DND-41 (cell line): ENCODE results near the gene STK32B.

Experiments
- CTCF ChIP-seq: IDR thresholded peaks from 2 replicates; pipeline ENCODE4 v1.5.1; 2012; ENCODE audit warnings: borderline replicate concordance, low read length, moderate library complexity, mild to moderate bottlenecking; ENCODE audit not compliant: poor library complexity, severe bottlenecking; ENCODE audit errors: extremely low read depth
- EZH2 ChIP-seq: IDR thresholded peaks from 3 replicates; pipeline ENCODE4 v1.6.1; 2012; ENCODE audit warnings: borderline replicate concordance, low read depth, mild to moderate bottlenecking, moderate library complexity, low read length, inconsistent platforms; ENCODE audit not compliant: severe bottlenecking

DNA sequence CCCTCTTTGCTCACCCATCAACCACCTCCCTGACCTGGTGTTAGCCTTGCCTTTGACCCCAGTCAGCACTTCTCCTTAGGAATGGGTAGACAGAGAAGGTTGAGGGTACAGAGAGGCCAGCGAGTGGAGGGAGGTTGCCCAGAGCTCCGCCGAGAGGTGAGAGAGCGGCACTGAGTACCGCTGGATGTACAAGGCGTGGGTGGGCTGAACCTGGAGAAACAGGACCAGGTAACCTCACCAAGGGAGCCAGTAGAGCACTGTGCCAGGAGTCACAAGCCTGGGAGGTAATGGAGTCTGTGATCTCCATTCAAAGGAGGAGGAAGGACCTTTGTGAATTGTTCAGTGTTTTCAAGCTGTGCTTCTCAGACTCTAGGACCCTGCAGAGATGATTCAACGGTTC, 400.9 kb downstream of the STK32B start:
- no peak for TF ChIP-seq CTCF
- TF ChIP-seq EZH2: no peak
